MM.1S (cell line): Measurements from ENCODE around the gene ATP5F1D.

Source experiments
- DNase-seq: peaks from one replicate; pipeline ENCODE4 v3.0.0-alpha.2; 2015
- H2AFZ ChIP-seq: fragments of 300-600 bp; sonication (generic); 2 replicates; pipeline ENCODE4 v1.6.0; 2016; ENCODE audit warnings: antibody characterized with exemption, low read length
- H3F3A ChIP-seq: fragments of 300-600 bp; sonication (generic); 2 replicates; pipeline ENCODE4 v1.6.1; 2016; ENCODE audit warnings: mild to moderate bottlenecking, antibody characterized with exemption, low read length, moderate library complexity, mixed read lengths; ENCODE audit not compliant: insufficient read depth
- H3K27ac ChIP-seq: fragments of 300-600 bp; sonication (generic); 2 replicates; pipeline ENCODE4 v1.5.1; 2016; ENCODE audit warnings: mild to moderate bottlenecking, low read length
- H3K27me3 ChIP-seq: fragments of 300-600 bp; sonication (generic); replicated peaks from 2 replicates; pipeline ENCODE4 v1.6.0; 2016; ENCODE audit warnings: low read length; ENCODE audit not compliant: insufficient read depth
- H3K36me3 ChIP-seq: fragments of 300-600 bp; sonication (generic); replicated peaks from 2 replicates; pipeline ENCODE4 v1.6.1; 2016; ENCODE audit warnings: mild to moderate bottlenecking, low read length, mixed read lengths; ENCODE audit not compliant: insufficient read depth
- H3K4me1 ChIP-seq: fragments of 300-600 bp; sonication (generic); 2 replicates; pipeline ENCODE4 v1.6.1; 2016; ENCODE audit warnings: low read length, mixed read lengths
- H3K4me2 ChIP-seq: fragments of 300-600 bp; sonication (generic); 2 replicates; pipeline ENCODE4 v1.6.0; 2016; ENCODE audit warnings: low read depth, low read length
- H3K4me3 ChIP-seq: fragments of 300-600 bp; sonication (generic); 2 replicates; pipeline ENCODE4 v1.5.1; 2016; ENCODE audit warnings: low read length, mixed read lengths
- H3K79me2 ChIP-seq: fragments of 300-600 bp; sonication (generic); 2 replicates; pipeline ENCODE4 v1.6.1; 2016; ENCODE audit warnings: mixed run types, low read length, mixed read lengths
- H3K9ac ChIP-seq: fragments of 300-600 bp; sonication (generic); 2 replicates; pipeline ENCODE4 v1.6.1; 2016; ENCODE audit warnings: low read length, mixed read lengths
- H3K9me2 ChIP-seq: fragments of 300-600 bp; sonication (generic); replicated peaks from 2 replicates; pipeline ENCODE4 v1.6.1; 2016; ENCODE audit warnings: mild to moderate bottlenecking, low read length, mixed read lengths; ENCODE audit not compliant: insufficient read depth
- H3K9me3 ChIP-seq: fragments of 300-600 bp; sonication (generic); replicated peaks from 2 replicates; pipeline ENCODE4 v1.6.1; 2016; ENCODE audit warnings: mild to moderate bottlenecking, low read length, mixed read lengths; ENCODE audit not compliant: insufficient read depth
- H4K20me1 ChIP-seq: fragments of 300-600 bp; sonication (generic); 2 replicates; pipeline ENCODE4 v1.6.1; 2016; ENCODE audit warnings: mild to moderate bottlenecking, low read length, moderate library complexity, mixed read lengths; ENCODE audit not compliant: insufficient read depth
- CTCF ChIP-seq: fragments of 300-600 bp; sonication (generic); IDR thresholded peaks from 2 replicates; pipeline ENCODE4 v1.5.1; 2016; ENCODE audit warnings: antibody characterized with exemption, low read length, mixed read lengths
- EZH2 ChIP-seq: fragments of 300-600 bp; sonication (generic); optimal IDR thresholded peaks from 2 replicates; pipeline ENCODE3; 2017; ENCODE audit warnings: low read depth, mild to moderate bottlenecking, antibody characterized with exemption, low read length, mixed read lengths
- EZH2phosphoT487 ChIP-seq: fragments of 300-600 bp; sonication (generic); IDR thresholded peaks from 2 replicates; pipeline ENCODE4 v1.6.1; 2018; ENCODE audit warnings: antibody characterized with exemption, low read length

ATP5F1D gene

GRCh38 chr19:1271528-1272422, 30.2 kb downstream of the ATP5F1D start:
- Histone ChIP-seq H4K20me1 (no peaks in the 10 kb centered on the region), H3K9me3 (no peaks in the 10 kb centered on the region), H3K4me1 (peaks cover 41% of the 10 kb centered on the region), H3K4me2 (no peak overlapping the region), H3K9me2 (no peaks in the 10 kb centered on the region), H3K9ac (no peak overlapping the region), H3K27me3 (0 out of 2 replicates have a peak, but pooled peaks cover 4% of the 10 kb centered on the region), H3K27ac (no peak overlapping the region), H2AFZ (no peak overlapping the region), H3K4me3 (no peak overlapping the region), H3K36me3 (peaks cover 37% of the 10 kb centered on the region), H3F3A (peaks cover 59% of the 10 kb centered on the region), H3K79me2 (peaks cover 64% of the 10 kb centered on the region)
- TF ChIP-seq CTCF (no peak), EZH2phosphoT487 (no peak), EZH2 (no peak)
- no peak for DNase-seq

DNA sequence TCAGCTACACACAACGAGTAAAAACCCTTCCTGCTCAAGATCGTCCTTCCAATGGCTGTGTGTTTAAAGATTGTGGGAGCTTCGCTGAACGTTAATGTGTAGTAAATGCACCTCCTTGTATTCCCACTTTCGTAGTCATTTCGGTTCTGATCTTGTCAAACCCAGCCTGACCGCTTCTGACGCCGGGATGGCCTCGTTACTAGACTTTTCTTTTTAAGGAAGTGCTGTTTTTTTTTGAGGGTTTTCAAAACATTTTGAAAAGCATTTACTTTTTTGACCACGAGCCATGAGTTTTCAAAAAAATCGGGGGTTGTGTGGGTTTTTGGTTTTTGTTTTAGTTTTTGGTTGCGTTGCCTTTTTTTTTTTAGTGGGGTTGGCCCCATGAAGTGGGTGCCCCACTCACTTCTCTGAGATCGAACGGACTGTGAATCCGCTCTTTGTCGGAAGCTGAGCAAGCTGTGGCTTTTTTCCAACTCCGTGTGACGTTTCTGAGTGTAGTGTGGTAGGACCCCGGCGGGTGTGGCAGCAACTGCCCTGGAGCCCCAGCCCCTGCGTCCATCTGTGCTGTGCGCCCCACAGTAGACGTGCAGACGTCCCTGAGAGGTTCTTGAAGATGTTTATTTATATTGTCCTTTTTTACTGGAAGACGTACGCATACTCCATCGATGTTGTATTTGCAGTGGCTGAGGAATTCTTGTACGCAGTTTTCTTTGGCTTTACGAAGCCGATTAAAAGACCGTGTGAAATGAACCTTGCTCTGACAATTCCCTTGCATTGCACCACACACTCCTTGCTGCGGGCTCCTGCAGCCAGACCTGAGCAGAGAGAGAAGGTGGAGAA, 31.1 kb downstream of the ATP5F1D start:
- H3K4me1 ChIP-seq: peaks cover 38% of the 10 kb centered on the region
- peaks cover 58% of the 10 kb centered on the region for H3F3A ChIP-seq

DNA sequence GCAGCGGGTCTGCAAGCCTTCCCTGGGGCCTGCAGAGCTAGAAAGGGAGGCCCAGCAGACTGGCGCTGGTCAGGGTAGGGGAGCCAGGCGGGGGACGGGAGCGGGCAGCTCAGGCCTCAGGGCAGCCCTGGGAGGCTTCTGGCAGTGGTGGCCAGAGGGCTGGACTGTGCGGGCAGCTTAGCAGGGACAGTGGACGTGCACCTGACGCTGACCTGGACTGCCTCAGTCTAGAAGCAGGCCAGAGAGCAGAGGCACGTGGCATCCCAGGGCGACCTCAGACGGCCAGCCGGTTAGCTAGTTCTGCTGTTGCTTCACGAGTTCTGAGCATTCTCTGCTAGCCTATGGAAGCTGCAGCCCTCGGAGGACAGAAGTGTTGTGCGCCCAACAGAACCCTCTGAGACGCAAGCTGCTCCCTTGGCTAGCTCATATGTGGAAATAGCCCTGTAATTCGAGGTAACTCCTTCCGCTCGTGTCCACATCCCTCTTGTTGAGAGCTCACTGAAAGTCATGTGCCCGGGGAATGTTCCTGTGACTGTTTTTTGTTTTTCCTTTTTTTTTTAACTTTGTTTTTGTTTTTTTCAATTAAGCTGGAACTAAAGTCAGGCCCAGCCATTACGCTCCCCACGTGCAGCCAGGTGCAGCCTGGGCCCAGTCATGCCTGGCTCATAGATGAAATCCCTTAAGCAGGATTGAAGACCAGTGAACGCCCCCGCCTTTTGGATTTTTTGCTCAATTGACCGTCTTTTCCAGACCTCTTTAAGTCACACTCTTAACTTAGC, 31.9 kb downstream of the ATP5F1D start:
- TF ChIP-seq EZH2phosphoT487: no peak
- TF ChIP-seq CTCF: no peak
- no peak for TF ChIP-seq EZH2
- Histone ChIP-seq H3K27me3 (no peaks in the 10 kb centered on the region), H2AFZ (no peak overlapping the region), H3K9ac (no peak overlapping the region), H3K36me3 (peaks cover 37% of the 10 kb centered on the region), H3K9me2 (no peaks in the 10 kb centered on the region), H3F3A (peaks cover 57% of the 10 kb centered on the region), H3K27ac (no peak overlapping the region), H3K79me2 (peaks cover 78% of the 10 kb centered on the region), H3K4me2 (no peak overlapping the region), H3K4me3 (no peak overlapping the region), H3K4me1 (peaks cover 30% of the 10 kb centered on the region), H3K9me3 (no peaks in the 10 kb centered on the region), H4K20me1 (no peaks in the 10 kb centered on the region)
- no peak for DNase-seq

More for the DNA sequence above, 31.1 kb downstream of the ATP5F1D start:
- TF ChIP-seq EZH2phosphoT487: no peak
- Histone ChIP-seq H4K20me1 (no peaks in the 10 kb centered on the region), H3K4me2 (no peak overlapping the region), H3K36me3 (peaks cover 37% of the 10 kb centered on the region), H3K9ac (no peak overlapping the region), H3K9me2 (no peaks in the 10 kb centered on the region), H2AFZ (no peak overlapping the region), H3K27ac (no peak overlapping the region), H3K79me2 (peaks cover 73% of the 10 kb centered on the region), H3K4me3 (no peak overlapping the region), H3K27me3 (0 out of 2 replicates have a peak, but pooled peaks cover 2% of the 10 kb centered on the region), H3K9me3 (no peaks in the 10 kb centered on the region)
- DNase-seq: no peak
